HL-60/S4 (cell line): ENCODE results near the gene DERA.
"Not testable (repeated sequence)": the region's sequence is repeated elsewhere in the genome, so short reads cannot be mapped to it uniquely, and the experiment has no call there.

Source experiments
- in situ Hi-C: fragments of 300-500 bp; cut with MboI; formaldehyde crosslinking; loops from 2 replicates; pipeline ENCODE4 v1.14.3; 2022; ENCODE audit warnings: low sequenced_read_pairs

The DERA gene

GRCh38 chr12:15956413-15957185 is 45.5 kb downstream of the DERA start:
- in situ Hi-C loops, result no loop called here

- in situ Hi-C loops, result no loop called here
Observed at GRCh38 chr12:15962760-15963159, 51.6 kb downstream of the DERA start.

GRCh38 chr12:15963271-15963670 is 52.1 kb downstream of the DERA start:
- in situ Hi-C loops, result no loop called here

- in situ Hi-C loops, result no loop called here
Observed at GRCh38 chr12:15966426-15966825, 55.3 kb downstream of the DERA start.

- in situ Hi-C loops, result not testable (repeated sequence)
Observed at GRCh38 chr12:15967053-15967452, 55.9 kb downstream of the DERA start.

- in situ Hi-C loops, result no loop called here
Observed at GRCh38 chr12:15971211-15971610, 60.1 kb downstream of the DERA start.

- in situ Hi-C loops, result no loop called here
Observed at GRCh38 chr12:15972894-15973293, 61.8 kb downstream of the DERA start.

GRCh38 chr12:15977999-15978951 is 67.1 kb downstream of the DERA start:
- in situ Hi-C loops, result no loop called here

- in situ Hi-C loops, result no loop called here
Observed at GRCh38 chr12:15979096-15980092, 68.3 kb downstream of the DERA start.

- in situ Hi-C loops, result no loop called here
Observed at GRCh38 chr12:15982071-15982470, 70.9 kb downstream of the DERA start.

GRCh38 chr12:15982471-15982870 is 71.3 kb downstream of the DERA start:
- in situ Hi-C loops, result no loop called here

- in situ Hi-C loops, result no loop called here
Observed at GRCh38 chr12:15982921-15983320, 71.8 kb downstream of the DERA start.

- in situ Hi-C loops, result no loop called here
Observed at GRCh38 chr12:15984097-15984800, 73.1 kb downstream of the DERA start.

GRCh38 chr12:15984963-15985362 is 73.8 kb downstream of the DERA start:
- in situ Hi-C loops, result no loop called here

GRCh38 chr12:15987696-15988095 is 76.6 kb downstream of the DERA start:
- in situ Hi-C loops, result no loop called here

GRCh38 chr12:15988983-15989755 is 78.0 kb downstream of the DERA start:
- in situ Hi-C loops, result no loop called here

GRCh38 chr12:15995801-15996200 is 84.7 kb downstream of the DERA start:
- in situ Hi-C loops, result no loop called here

- in situ Hi-C loops, result no loop called here
Observed at GRCh38 chr12:15996254-15996653, 85.1 kb downstream of the DERA start.

- in situ Hi-C loops, result no loop called here
Observed at GRCh38 chr12:15996948-15997347, 85.8 kb downstream of the DERA start.
